Muscle of leg (tissue), 11 donors: ENCODE data around the gene CLIP4. TPM values are rescaled to one million over a fixed set of nuclear protein-coding genes. Genes with fewer than 3 reads are reported as not detected.
"Not testable (repeated sequence)": the region's sequence is repeated elsewhere in the genome, so short reads cannot be mapped to it uniquely, and the experiment has no call there.

Experiments used
- DNase-seq: peaks from one replicate; pipeline ENCODE4 v3.0.0; 2013
- H3K27ac ChIP-seq: one replicate; pipeline ENCODE4 v1.5.1; 2013; ENCODE audit warnings: mild to moderate bottlenecking, low read length, control low read depth
- H3K27me3 ChIP-seq: one replicate; pipeline ENCODE4 v1.6.1; 2013; ENCODE audit warnings: low read length; ENCODE audit not compliant: control insufficient read depth, insufficient read depth
- H3K36me3 ChIP-seq: one replicate; pipeline ENCODE4 v1.6.1; 2013; ENCODE audit warnings: low read length; ENCODE audit not compliant: control insufficient read depth, insufficient read depth
- H3K4me1 ChIP-seq: one replicate; pipeline ENCODE4 v1.6.1; 2013; ENCODE audit warnings: low read length; ENCODE audit not compliant: control insufficient read depth, insufficient read depth
- H3K4me3 ChIP-seq: one replicate; pipeline ENCODE4 v1.5.1; 2013; ENCODE audit warnings: low read length, control low read depth
- H3K9me3 ChIP-seq: replicated peaks from 2 replicates; pipeline ENCODE4 v1.6.1; 2013; ENCODE audit warnings: low read depth, low read length; ENCODE audit not compliant: control insufficient read depth
- WGBS: methylation state at CpG from one replicate; pipeline ENCODE4 v1.1.5; 2013; ENCODE audit warnings: missing lambda C conversion rate; ENCODE audit not compliant: insufficient coverage; 5-methylcytosine and 5-hydroxymethylcytosine counted together
- polyA plus RNA-seq, 8 donors: library from polyadenylated mRNA; unstranded; fragments of 120-200 nt; gene quantifications; one replicate each; pipeline versions ENCODE4 v1.2.1 to v1.2.3, GENCODE V29; 2013; ENCODE audit warnings: inconsistent platforms in 1 of 8, low replicate concordance in 1 of 8; ENCODE audit not compliant: insufficient read length in 8 of 8, insufficient read depth in 1 of 8
- total RNA-seq: library from RNA; stranded (reverse); fragments of 120-200 nt; gene quantifications from one replicate; pipeline ENCODE4 v1.2.4, GENCODE V29; 2013

Gene CLIP4
- total and polyA plus RNA-seq, 9 donors: 10.8 to 18.7 (median 12.9) TPM

DNA sequence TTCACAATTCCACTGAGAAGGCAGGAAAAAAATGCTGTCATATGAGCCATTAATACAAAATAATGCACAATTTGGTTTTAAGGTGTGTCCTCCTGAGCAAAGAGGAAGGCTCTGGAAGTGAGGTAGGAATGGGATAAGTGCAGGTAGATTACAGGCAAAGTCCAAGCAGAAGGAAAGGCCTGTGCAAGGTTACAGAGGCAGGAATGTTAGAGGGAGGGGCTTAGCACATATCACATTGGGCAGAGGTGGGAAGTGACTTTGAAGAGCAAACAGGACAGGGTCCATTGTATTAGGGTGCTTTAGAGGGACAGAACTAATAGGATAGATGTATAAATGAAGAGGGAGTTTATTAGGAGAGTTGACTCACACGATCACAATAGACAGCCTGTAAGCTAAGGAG, 14.7 kb upstream of the CLIP4 start:
- Histone ChIP-seq H3K4me3 (no peak overlapping the region), H3K4me1 (no peaks in the 10 kb centered on the region), H3K27ac (no peak overlapping the region), H3K36me3 (no peaks in the 10 kb centered on the region), H3K9me3 (no peaks in the 10 kb centered on the region), H3K27me3 (no peaks in the 10 kb centered on the region)
- DNase-seq: no peak
- 90% methylated on average over 1 of the region's 1 CpG for WGBS

DNA sequence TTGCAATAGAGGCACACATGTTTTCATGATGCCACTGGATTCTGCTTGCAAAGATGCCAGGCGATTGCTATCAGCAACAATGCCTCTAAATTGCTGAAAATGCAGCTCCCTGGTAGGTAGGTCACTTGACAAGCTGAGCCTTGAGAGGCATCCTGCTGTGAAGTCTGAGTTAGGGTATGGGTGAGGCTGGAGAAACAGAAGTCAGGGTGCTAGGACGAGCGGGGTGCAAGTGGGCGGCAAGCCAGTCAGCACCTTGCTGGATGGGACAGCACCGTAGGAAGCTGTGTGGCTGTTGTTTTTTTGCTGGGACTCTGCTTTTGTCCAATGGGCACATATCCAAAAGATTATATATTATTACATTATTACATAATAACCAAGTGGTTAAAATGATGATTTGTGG, 10.5 kb upstream of the CLIP4 start:
- Histone ChIP-seq H3K27ac (no peak overlapping the region), H3K4me3 (no peak overlapping the region), H3K4me1 (no peaks in the 10 kb centered on the region), H3K9me3 (no peaks in the 10 kb centered on the region), H3K36me3 (no peaks in the 10 kb centered on the region), H3K27me3 (no peaks in the 10 kb centered on the region)
- no peak for DNase-seq
- 82% methylated on average over 1 of the region's 5 CpGs for WGBS

DNA sequence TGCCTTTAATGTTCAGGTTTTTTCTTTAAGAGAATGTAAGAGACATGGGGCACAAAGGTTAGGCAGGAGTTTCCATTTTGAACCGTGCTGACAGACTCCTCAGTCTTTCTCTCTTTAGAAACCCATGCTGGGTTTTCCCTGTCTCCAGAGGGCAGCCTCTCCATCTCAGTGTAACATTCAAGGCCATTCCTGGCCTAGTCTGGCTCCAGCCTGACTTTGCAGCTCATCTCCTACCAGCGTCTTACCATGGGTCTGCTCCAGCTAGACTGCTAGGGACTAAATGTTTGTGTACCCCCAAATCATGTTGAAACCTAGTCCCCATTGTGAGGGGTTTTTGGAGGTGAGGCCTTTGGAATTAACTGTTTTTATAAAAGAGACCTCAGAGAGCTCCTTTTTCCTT, 9.8 kb upstream of the CLIP4 start:
- 33% methylated on average over 1 of the region's 2 CpGs for WGBS
- no peak for DNase-seq
- H3K4me3 ChIP-seq: no peak overlapping the region

DNA sequence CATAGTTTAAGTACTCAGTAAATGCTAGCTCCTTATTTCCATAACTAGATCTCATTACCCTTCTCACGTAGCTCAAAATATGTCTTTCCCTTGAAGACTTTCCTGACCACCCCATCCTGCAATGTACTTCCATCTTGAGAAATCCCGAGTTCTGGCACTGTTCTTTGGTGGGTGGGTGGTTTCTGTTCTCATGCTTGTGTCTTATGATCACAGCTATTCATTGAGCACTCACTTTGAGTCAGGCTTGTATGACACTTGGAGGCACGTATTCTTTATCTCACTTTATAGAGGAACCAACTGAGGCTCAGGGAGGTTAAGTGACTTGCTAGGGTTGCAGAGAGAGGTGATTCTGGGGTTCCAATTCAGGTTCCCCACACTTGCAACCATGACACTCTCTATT, 9.0 kb upstream of the CLIP4 start:
- H3K27me3 ChIP-seq: no peaks in the 10 kb centered on the region
- H3K4me1 ChIP-seq: no peaks in the 10 kb centered on the region
- no CpG with 5 or more reads among the region's 3 CpGs for WGBS
- no peak overlapping the region for H3K4me3 ChIP-seq
- no peaks in the 10 kb centered on the region for H3K9me3 ChIP-seq
- no peak overlapping the region for H3K27ac ChIP-seq
- no peak for DNase-seq
- H3K36me3 ChIP-seq: no peaks in the 10 kb centered on the region

More for the DNA sequence above, 9.8 kb upstream of the CLIP4 start:
- Histone ChIP-seq H3K27ac (no peak overlapping the region), H3K9me3 (no peaks in the 10 kb centered on the region), H3K36me3 (no peaks in the 10 kb centered on the region), H3K4me1 (no peaks in the 10 kb centered on the region), H3K27me3 (no peaks in the 10 kb centered on the region)

DNA sequence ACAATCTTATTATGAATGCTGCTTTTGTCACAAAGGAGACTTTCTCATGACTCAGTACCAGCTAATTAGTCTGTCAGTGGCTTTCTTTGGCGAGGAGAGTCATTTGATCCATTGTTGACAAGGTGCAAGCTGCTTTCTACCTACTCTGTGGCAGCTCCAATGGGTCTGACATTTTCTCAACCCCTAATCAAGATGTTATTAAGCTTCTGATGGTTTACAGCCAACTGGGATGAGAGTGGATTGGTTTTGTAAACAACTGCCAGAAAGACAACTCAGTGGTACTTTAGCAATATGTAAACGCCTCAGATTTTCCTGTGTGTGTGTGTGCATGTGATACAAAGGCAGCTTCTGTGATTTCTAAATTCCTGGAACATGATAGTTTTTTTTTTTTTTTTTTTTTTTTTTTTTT, 8.2 kb upstream of the CLIP4 start:
- 63% methylated on average over 1 of the region's 2 CpGs for WGBS
- Histone ChIP-seq H3K27me3 (no peaks in the 10 kb centered on the region), H3K27ac (no peak overlapping the region), H3K4me3 (no peak overlapping the region), H3K9me3 (no peaks in the 10 kb centered on the region), H3K36me3 (no peaks in the 10 kb centered on the region), H3K4me1 (no peaks in the 10 kb centered on the region)
- no peak for DNase-seq

DNA sequence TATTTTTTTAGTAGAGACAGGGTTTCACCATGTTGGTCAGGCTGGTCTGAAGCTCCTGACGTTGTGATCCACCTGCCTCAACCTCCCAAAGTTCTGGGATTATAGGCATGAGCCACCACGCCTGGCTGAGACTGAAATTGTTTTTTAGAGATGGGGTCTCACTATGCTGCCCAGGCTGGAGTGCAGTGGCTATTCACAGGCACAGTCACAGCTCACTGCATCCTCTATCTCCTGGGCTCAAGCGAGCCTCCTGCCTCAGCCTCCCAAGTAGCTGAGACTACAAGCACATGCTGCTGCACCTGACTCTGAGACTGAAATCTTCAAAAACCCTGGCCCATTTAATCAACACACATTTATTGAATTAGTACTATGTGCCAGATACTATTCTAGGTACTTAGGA, 7.7 kb upstream of the CLIP4 start:
- H3K27ac ChIP-seq, H3K36me3 ChIP-seq, H3K4me1 ChIP-seq, DNase-seq, H3K9me3 ChIP-seq, H3K27me3 ChIP-seq, H3K4me3 ChIP-seq: not testable (repeated sequence)
- WGBS: 100% methylated on average over 1 of the region's 3 CpGs

DNA sequence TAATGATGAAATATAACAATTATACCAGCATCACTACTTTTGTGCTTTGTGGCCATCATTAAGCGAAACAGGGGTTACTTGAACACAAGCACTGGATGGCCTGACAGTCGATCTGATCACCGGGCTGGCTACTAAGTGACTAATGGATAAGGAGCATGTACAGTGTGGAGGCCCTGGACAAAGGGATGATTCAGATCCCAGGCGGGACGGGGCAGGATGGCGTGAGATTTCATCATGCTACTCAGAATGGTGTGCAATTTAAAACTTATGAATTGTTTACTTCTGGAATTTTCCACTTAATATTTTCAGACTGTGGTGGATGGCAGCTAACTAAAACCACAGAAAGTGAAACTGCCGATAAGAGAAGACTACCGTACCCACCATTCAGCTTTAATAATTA, 7.0 kb upstream of the CLIP4 start:
- no peaks in the 10 kb centered on the region for H3K36me3 ChIP-seq
- no peaks in the 10 kb centered on the region for H3K9me3 ChIP-seq
- no peak for DNase-seq
- H3K27me3 ChIP-seq: no peaks in the 10 kb centered on the region
- H3K4me1 ChIP-seq: no peaks in the 10 kb centered on the region
- no peak overlapping the region for H3K27ac ChIP-seq
- H3K4me3 ChIP-seq: no peak overlapping the region
- 88% methylated on average over 5 of the region's 8 CpGs for WGBS

DNA sequence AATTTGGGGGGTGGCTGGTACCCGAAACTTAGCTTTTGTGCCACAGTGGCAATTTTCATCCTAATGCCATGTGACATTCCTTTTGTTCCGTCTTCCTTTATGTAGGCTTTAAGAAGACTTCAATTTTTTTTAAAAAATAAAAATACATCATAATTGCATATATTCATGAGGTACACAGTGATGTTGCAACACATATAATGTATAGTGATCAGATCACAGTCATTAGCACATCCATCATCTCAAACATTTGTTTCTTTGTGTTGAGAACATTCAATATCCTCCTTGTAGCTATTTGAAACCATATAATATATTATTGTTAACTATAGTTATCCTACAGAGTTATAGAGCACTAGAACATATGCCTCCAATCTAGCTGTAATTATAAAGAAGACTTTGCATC, 6.0 kb upstream of the CLIP4 start:
- Histone ChIP-seq H3K4me1 (no peaks in the 10 kb centered on the region), H3K9me3 (no peaks in the 10 kb centered on the region), H3K27ac (no peak overlapping the region), H3K27me3 (peaks cover 3% of the 10 kb centered on the region), H3K36me3 (no peaks in the 10 kb centered on the region), H3K4me3 (no peak overlapping the region)
- no peak for DNase-seq
- WGBS: no CpG with 5 or more reads among the region's 2 CpGs

DNA sequence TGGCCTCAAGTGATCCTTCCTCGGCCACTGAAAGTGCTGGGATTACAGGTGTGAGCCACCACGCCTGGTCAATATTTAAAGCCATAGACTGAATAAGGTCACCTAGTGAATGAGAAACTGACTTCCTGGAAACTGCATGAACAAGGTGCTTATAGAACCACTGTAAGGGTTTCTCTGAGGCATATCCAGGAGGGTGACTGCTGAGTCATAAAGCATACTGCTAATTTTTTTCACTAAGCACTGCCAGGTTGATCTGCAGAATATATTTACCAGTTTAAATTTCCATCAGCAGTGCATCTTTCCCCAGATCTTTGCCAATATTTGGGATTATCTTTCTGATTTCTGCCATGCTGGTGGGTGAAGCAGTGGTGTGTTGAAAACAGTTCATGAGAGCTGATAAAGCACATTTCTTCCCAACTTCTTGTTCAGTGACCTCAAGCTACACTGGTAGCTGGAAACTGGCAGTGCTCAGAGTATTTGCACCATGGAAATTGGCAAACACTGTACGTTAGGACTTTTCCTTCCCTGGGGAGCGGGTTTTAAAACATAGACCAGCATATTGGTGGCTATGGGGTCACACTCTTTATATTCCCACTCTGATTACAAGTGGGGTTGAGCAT, 4.2 kb upstream of the CLIP4 start:
- Histone ChIP-seq H3K36me3 (no peaks in the 10 kb centered on the region), H3K9me3 (no peaks in the 10 kb centered on the region), H3K4me3 (no peak overlapping the region), H3K27me3 (peaks cover 8% of the 10 kb centered on the region), H3K27ac (no peak overlapping the region), H3K4me1 (peaks cover 6% of the 10 kb centered on the region)
- WGBS: 78% methylated on average over 2 of the region's 4 CpGs
- no peak for DNase-seq

DNA sequence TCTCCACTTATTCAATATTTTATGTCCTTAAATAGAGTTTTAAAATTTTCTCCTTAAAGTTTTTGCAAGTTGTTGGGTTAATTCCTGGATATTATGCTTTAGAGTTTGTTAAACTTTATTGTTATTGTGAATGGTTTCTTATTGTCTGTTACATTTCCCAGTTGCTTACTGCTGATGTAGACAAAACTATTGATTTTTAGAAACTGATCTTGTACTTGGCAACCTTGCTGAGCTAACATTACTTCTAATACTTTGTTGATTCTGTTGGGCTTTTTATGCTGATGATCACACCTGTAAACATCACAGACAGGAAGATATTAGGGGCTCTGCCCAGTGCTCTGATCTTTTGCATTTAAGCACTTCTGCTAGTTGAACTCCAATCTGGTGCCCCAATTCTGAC, 2.8 kb upstream of the CLIP4 start:
- H3K36me3 ChIP-seq: no peaks in the 10 kb centered on the region
- H3K4me3 ChIP-seq: no peak overlapping the region
- H3K4me1 ChIP-seq: peaks cover 10% of the 10 kb centered on the region
- H3K27me3 ChIP-seq: peaks cover 12% of the 10 kb centered on the region
- no peaks in the 10 kb centered on the region for H3K9me3 ChIP-seq
- no peak for DNase-seq
- no peak overlapping the region for H3K27ac ChIP-seq

DNA sequence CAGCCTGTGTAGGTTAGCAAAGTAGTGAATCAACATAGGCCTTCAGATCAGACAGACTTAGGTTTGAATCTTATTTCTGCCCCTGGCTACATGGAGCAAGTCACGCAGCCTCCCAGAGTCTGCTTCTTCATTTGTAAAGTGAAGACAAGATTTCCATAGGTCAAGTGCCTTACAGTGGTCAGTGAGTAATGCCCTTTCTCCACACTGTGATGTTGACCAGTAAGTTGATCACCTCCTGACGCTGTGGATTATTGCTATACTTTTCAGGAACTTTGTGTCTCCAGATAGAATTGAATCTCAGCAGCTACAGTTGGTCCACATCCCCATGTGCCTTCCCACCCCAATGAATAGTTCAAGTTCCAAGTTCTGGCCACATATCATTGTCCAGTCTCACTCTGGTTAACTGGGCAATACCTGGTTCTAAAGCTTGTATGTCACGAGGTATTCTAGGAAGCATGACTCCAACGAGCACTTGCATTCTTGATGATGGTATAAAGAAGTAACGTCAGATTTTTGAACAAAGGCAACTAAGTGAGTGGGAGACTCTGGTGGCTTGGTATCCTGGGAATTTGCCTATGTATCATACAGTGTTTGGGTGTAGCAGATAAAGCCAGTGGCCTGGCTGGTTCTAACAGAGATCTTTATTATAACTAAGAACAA, 2.1 kb upstream of the CLIP4 start:
- no peak for DNase-seq
- Histone ChIP-seq H3K9me3 (no peaks in the 10 kb centered on the region), H3K27ac (no peak overlapping the region), H3K4me3 (no peak overlapping the region), H3K36me3 (no peaks in the 10 kb centered on the region), H3K27me3 (peaks cover 12% of the 10 kb centered on the region), H3K4me1 (peaks cover 11% of the 10 kb centered on the region)
- 78% methylated on average over 4 of the region's 5 CpGs for WGBS
